ENCODE results near the gene RXYLT1. TPM values are rescaled to one million over a fixed set of nuclear protein-coding genes. Genes with fewer than 3 reads are reported as not detected.
A peak's percentile ranks its signal among the peaks of the same experiment; 100 is the strongest.

The RXYLT1 gene
- total RNA-seq, 2 experiments from 2014 or later, result 15.7 to 23.3 TPM

DNA sequence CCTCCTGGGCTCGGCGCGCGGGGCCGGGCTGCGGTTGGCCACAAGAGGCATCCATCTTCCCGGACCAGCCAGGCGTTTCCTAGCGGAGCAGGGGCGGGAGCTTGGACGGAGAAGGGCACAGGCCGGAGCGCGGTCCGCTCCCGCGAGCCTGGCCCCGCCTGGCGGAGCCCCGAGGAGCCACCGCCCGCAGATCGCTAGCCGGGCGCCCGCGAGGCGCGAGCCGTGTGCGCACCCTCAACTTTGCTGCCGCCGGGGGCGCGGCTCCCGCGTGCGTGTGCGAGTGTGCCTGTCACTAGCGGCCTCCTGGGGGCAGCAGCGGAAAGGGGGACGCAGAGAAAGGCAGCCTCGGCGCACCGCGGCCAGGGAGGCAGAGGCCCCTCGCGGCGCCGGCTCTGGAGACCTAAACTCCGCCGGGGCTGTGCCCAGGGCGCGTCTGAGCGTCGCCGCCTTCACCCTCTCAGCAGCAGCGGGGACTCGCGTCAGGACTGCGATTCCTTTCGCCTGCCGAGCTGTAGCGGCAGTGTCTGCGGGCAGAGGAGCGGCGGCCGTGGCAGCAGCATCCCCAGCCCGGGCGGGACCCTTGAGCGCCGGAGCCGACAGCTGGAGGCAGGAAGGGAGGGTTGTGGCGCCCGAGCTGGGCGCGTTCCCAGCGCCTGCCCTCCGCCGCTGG, 64.1 kb downstream of the RXYLT1 start:
- peak overlapping the region; percentile 83 for H3K4me2 ChIP-seq (ENCODE audit: low read length)
- TF ChIP-seq EZH2phosphoT487 (IDR thresholded peaks at IDR 0.05; ENCODE audit: borderline replicate concordance, low read depth, low read length), result no peak
- TF ChIP-seq, protein P1, sequence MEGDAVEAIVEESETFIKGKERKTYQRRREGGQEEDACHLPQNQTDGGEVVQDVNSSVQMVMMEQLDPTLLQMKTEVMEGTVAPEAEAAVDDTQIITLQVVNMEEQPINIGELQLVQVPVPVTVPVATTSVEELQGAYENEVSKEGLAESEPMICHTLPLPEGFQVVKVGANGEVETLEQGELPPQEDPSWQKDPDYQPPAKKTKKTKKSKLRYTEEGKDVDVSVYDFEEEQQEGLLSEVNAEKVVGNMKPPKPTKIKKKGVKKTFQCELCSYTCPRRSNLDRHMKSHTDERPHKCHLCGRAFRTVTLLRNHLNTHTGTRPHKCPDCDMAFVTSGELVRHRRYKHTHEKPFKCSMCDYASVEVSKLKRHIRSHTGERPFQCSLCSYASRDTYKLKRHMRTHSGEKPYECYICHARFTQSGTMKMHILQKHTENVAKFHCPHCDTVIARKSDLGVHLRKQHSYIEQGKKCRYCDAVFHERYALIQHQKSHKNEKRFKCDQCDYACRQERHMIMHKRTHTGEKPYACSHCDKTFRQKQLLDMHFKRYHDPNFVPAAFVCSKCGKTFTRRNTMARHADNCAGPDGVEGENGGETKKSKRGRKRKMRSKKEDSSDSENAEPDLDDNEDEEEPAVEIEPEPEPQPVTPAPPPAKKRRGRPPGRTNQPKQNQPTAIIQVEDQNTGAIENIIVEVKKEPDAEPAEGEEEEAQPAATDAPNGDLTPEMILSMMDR (conservative IDR thresholded peaks at IDR 0.05; ENCODE audit: low read length), result peak; percentile 77
- no peaks in the 10 kb centered on the region for H3K9me3 ChIP-seq (ENCODE audit: low read length)
- no peaks in the 10 kb centered on the region for H3K4me1 ChIP-seq (ENCODE audit: insufficient read depth, low read length, poor library complexity, severe bottlenecking)
- no peaks in the 10 kb centered on the region for H3K9me2 ChIP-seq (ENCODE audit: insufficient read depth, low read length)
- peak overlapping the region; percentile 78 for H2AFZ ChIP-seq (ENCODE audit: low read length)
- peak overlapping the region; percentile 61 for H3K4me3 ChIP-seq (ENCODE audit: low read depth, low read length, poor library complexity, severe bottlenecking)
- H4K20me1 ChIP-seq (ENCODE audit: insufficient read depth, low read length), result no peaks in the 10 kb centered on the region
- DNase-seq (ENCODE audit: low spot score), result peak; percentile 82
- no peak overlapping the region for H3K27ac ChIP-seq (ENCODE audit: low read depth, low read length, poor library complexity, severe bottlenecking)
- BruUV-seq (replicated peaks), result no TSS peak
- ChIA-PET POLR2A (no interaction called here), CTCF (ENCODE audit: unreplicated experiment) (no interaction called here)
- H3K36me3 ChIP-seq (ENCODE audit: insufficient read depth, low read length), result no peaks in the 10 kb centered on the region
- intact Hi-C loops (cut with micrococcal nuclease; ENCODE audit: unreplicated experiment), result loop anchor here (1.0 to 10.0 kb wide), 3 partner anchors 111 to 412 kb away; no protein-coding TSS in a partner anchor
- no peaks in the 10 kb centered on the region; the same call in 1 of the 2 replicates for H3K79me2 ChIP-seq (ENCODE audit: insufficient read depth, low read depth, low read length)

DNA sequence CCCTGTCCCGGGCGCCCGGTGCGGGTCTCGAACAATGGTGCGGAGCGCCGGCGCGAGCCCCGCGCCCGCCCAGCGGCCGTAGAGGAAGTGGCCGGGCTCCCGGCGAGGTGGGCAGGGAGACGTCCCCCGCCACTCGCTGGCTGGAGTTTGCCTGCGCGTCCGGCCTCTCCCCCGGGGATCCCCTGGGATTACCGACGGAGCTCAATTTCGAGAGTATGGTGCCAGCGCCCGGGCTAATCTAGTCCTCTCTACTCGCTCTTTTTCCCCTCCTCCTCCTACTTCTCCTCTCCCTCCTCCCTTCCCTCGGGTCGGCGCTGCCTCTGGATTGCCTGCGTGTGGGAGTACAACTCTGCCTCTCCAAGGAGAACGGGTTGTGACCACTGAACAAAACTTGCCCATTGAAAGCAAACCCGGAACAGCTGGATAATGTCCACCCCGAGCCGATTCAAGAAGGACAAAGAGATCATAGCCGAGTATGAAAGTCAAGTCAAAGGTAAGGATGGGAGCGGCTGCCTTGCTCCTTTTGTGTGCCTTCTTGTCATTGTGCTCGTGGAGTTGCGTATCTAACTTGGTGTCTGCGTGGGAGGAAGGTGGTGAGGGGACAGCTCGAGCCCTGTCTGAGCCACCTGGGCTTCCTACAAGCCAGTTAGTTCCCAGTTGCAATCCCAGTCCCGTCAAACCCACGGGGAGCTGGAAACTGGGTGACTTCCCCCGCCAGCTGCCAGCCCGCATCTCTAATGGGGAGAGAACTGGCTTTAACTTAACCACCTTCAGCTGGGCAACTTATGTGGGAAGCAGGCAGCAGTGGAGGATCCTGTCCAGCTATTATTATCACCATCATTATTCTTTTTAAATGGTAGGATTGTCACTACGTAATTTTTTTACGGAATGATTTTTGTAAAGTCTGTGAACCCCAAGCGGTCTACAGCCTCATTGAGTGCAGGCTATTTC, 65.0 kb downstream of the RXYLT1 start, which contains the start of gene SRGAP1:
TSS of gene SRGAP1 (plus strand) at position 310 of the 951 bp plus-strand sequence. CDS start at position 427, 117 bp downstream.
- Histone ChIP-seq H2AFZ (ENCODE audit: low read length) (peak within 1 kb of the TSS; percentile 78), H3K4me2 (ENCODE audit: low read length) (peak within 1 kb of the TSS; percentile 83), H4K20me1 (ENCODE audit: insufficient read depth, low read length) (no peaks in the 10 kb centered on the region), H3K9me2 (ENCODE audit: insufficient read depth, low read length) (no peaks in the 10 kb centered on the region), H3K4me1 (ENCODE audit: insufficient read depth, low read length, poor library complexity, severe bottlenecking) (no peaks in the 10 kb centered on the region), H3K9me3 (ENCODE audit: low read length) (no peaks in the 10 kb centered on the region), H3K79me2 (ENCODE audit: insufficient read depth, low read depth, low read length) (no peaks in the 10 kb centered on the region; the same call in 1 of the 2 replicates), H3K36me3 (ENCODE audit: insufficient read depth, low read length) (no peaks in the 10 kb centered on the region), H3K27ac (ENCODE audit: low read depth, low read length, poor library complexity, severe bottlenecking) (no peak within 1 kb of the TSS), H3K4me3 (ENCODE audit: low read depth, low read length, poor library complexity, severe bottlenecking) (peak within 1 kb of the TSS; percentile 61)
- intact Hi-C loops (cut with micrococcal nuclease; ENCODE audit: unreplicated experiment), result loop anchor here (5.0 to 10.0 kb wide), 2 partner anchors 110 to 338 kb away; no protein-coding TSS in a partner anchor
- TF ChIP-seq EZH2phosphoT487 (IDR thresholded peaks at IDR 0.05; ENCODE audit: borderline replicate concordance, low read depth, low read length), result peak; percentile 27; the same call in 1 of the 2 replicates
- TF ChIP-seq, protein P1 (conservative IDR thresholded peaks at IDR 0.05; ENCODE audit: low read length), result no peak
- CTCF ChIA-PET (ENCODE audit: unreplicated experiment), result no interaction called here
- POLR2A ChIA-PET, result interaction anchor here (0.6 kb wide), 2 partner anchors 17 to 298 kb away, joined by 3 read pairs; no protein-coding TSS in a partner anchor
- no peak for DNase-seq (ENCODE audit: low spot score)
- no TSS peak for BruUV-seq (replicated peaks)

Measured in OCI-LY7 (cell line).